ENCODE measurements around the gene ATG7.

ATG7 gene, protein sequence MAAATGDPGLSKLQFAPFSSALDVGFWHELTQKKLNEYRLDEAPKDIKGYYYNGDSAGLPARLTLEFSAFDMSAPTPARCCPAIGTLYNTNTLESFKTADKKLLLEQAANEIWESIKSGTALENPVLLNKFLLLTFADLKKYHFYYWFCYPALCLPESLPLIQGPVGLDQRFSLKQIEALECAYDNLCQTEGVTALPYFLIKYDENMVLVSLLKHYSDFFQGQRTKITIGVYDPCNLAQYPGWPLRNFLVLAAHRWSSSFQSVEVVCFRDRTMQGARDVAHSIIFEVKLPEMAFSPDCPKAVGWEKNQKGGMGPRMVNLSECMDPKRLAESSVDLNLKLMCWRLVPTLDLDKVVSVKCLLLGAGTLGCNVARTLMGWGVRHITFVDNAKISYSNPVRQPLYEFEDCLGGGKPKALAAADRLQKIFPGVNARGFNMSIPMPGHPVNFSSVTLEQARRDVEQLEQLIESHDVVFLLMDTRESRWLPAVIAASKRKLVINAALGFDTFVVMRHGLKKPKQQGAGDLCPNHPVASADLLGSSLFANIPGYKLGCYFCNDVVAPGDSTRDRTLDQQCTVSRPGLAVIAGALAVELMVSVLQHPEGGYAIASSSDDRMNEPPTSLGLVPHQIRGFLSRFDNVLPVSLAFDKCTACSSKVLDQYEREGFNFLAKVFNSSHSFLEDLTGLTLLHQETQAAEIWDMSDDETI

DNA sequence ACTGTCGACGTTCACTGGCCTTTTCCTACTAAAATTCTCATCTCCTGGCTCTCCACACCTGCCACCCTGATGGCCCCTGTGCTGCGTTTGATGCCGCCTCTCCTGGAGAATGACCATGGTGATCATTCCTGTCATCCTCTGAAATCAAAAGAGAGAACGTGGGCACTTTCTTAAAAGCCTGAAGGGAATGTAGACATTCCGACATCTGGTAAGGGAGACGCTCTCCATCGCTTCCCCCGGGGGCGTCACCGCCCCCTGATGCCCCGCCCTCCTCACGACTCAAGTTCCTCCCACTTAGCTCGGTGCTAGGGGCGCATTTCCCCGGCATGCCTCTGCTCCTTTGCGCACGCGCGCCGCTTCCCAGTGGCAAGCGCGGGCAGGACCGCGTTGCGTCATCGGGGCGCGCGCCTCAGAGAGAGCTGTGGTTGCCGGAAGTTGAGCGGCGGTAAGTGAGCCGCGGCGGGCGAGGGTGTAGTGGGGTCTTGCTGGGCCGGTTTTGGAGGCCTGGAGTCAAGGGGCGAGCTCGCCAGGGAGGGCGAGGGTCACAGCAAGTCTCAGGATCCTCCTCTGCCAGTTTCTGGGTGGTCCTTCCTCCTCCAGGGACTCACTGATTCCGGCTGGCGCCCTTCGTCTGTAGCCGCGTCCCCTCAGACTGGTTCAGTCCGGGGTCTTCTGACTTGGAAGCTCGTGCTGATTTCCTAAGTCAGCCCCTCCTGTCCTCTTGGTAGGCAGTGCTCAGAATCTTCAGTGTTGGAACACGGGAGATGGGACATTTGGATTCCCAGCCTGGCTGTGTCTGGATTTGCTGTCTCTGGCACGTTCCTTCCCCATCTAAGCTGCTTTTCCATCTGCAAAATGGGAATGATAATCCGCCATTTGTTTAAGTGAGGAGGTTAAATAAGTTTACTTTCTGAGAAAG, at the start of gene ATG7:
Gene ATG7 (plus strand): TSS at position 412 of the 919 bp plus-strand sequence. CDS start 26,299 bp downstream, outside the sequence.
- peak; percentile 97 for DNase-seq (ENCODE audit: low read depth)

DNA sequence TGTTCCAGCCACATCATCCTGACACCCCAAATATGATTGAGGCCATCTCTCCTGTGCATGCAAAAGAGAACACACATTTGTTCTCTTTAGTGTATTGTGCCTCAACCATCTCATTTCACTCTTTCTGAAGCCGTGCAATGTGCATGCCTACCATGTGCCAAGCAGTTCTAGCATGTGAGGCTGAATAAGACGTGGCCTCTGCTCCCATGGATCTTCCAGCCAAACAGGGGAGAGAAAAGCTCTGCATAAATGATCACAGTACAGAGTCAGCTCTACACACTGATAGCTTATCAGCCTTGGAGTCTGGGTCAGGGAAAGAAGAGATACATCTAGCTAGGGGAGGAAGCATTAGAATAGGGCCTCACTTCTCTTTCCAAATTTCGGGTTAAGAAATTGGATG, 48.2 kb upstream of the ATG7 start:
- no peak for DNase-seq (ENCODE audit: low read depth)

DNA sequence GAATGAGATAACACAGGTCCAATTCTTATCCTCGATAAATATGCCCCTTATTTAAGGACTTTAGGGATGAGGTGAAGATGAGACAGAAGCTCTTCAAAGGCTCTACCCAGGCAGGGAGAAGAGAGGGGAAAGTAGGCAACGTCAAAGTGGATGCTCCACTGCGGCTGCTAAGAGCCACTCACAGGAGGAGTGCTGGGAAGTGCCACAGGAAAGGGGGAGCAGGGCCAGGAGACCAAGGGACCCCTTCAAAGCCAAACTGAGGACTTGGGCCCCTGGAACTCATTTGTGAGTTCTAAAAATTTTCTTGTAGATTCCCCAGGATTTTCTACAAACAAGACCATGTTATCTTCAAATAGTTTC, 47.3 kb upstream of the ATG7 start:
- DNase-seq (ENCODE audit: low read depth) = no peak

DNA sequence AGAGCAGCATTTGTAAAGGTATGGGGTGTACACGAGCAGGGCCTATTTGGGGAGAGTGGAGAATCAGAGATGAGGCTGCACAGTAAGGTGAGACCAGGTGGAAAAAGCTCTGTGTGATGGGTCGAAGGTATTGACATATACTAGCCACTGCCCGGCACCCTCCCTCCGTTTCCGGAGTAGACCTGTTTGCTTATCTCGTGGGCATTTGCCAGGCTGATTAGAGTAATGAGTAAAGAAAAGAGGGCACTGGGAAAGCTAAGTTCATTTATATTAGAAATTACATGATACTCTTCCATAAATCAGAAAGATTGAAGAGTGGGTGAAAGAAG, 46.2 kb upstream of the ATG7 start:
- no peak for DNase-seq (ENCODE audit: low read depth)

DNA sequence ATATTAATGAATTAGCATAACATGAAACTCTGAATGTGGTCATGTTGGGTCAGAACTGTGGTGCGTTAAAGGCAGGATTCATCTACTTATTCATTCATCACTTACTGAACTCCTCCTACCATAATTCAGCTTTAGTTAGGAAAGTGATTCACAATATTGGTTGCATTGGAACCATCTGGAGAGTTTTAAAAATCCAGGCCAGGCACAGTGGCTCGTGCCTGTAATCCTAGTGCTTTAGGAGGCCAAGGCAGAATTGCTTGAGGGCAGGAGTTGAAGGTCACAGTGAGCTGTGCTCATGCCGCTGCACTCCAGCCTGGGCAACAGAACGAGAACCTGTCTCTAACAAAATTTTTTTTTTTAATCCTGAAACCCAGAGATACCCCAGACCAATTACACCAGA, 44.2 kb upstream of the ATG7 start:
- DNase-seq (ENCODE audit: low read depth) = no peak

DNA sequence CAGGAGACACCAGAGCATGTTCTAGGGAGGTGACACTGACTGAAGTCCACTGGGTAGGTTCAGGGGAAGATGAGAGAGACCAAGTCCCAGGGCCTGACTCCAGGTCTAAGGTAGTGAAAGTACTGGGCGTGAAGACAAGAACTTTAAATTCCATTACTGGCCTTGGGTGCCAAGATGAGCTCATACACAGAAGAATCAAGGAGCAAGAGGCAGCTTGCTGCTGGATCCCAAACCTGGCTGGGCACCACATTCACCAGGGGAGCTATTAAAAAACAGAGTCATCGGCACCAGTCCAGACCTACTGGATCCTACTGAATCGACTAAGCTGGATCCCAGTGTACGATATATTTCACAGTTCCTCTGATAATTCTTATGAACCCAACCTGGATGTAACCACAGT, 42.1 kb upstream of the ATG7 start:
- DNase-seq (ENCODE audit: low read depth) = no peak

DNA sequence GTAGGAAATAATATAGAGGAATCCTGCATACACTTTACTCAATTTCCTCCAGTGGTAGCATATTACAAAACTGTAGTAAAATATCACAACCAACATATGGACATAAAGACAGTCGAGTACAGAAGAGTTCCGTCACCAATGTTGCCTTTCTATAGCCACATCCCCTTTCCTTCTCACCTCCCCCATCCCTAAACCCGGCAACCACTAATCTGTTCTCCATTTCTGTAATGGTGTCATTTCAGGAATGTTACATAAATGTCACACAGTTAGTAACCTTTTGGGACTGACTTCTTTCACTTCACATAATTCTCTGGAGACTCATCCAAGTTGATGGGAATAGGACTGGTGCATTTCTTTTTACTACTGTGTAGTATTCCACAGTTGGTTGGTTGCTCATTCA, 41.4 kb upstream of the ATG7 start:
- DNase-seq (ENCODE audit: low read depth) = no peak

DNA sequence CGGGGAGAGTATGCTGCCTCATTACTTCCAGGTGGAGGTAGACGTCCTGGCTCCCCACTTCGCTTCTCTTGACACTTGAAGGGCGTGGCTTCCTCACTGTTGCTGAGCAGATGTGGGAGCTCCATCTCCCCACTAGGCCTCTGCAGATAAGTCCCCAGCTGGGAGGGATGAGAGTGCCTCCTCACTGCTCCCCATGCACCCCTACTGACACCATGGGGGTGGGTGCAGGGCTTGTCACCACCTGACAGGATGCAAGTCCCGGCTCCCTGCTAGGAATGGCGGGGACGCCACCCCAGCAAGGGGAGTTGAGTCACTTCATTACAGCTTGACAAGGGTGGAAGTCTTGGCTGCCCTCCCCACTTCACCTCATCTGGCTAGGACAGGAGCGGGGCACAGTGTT, 36.8 kb upstream of the ATG7 start:
- DNase-seq (ENCODE audit: low read depth) = no peak

DNA sequence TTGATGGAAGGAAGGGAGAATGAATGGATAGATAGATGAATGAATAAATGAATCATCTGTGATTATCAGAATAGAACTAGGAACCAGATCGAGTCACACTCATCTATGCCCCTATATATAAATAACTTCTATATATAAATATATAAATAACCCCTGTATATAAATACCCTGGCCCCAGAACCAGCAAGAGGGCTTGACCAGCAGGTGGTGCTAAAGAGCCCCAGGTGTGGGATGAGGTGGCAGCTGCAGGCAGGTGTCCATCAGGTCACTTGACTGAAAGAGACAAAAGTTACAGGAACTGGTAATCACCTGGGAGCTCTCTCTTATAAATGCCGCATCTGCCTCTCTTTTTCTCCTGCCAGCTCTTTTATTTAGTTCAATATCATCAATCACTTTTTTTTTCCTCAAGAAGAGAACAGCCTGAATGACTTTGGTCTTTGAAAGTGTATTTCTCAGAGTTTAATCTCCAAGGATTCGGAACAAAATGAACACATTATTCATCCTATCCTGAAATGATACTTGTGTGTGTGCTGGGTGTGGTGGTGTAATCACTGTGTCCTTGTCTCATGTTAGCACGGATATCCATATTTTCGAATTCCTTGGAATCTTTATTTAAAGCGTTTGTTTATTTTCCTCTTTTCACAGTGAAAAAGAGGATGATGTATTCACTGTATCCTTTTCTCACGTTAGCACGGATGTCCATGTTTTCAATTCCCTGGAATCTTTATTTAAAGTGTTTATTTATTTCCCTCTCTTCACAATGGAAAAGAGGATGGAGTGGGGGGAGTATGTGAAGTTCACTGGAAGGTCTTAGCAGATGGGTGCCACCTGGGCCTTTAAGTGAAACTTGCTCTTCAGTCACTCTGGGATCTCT, 35.4 kb upstream of the ATG7 start:
- DNase-seq (ENCODE audit: low read depth) = peak; percentile 47

DNA sequence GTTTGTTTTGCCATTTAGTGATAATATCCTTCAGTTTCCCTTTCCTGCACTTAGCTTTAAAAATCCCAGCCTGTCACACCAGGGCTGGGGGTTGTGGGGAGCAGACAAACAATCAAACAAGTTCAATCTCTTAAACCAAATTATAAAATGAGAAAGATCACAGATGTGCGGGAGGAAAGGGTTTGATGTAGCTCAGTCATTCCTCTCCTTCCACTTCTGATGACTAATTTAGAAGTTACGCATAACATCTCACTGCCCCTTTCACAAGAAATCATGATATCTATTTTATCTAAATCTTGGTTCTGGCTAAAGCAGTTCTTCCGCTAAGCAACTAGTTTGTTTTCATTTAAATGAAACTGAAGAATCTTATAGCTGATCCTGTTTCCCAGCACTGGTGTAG, 34.1 kb upstream of the ATG7 start:
- DNase-seq (ENCODE audit: low read depth) = peak; percentile 96

DNA sequence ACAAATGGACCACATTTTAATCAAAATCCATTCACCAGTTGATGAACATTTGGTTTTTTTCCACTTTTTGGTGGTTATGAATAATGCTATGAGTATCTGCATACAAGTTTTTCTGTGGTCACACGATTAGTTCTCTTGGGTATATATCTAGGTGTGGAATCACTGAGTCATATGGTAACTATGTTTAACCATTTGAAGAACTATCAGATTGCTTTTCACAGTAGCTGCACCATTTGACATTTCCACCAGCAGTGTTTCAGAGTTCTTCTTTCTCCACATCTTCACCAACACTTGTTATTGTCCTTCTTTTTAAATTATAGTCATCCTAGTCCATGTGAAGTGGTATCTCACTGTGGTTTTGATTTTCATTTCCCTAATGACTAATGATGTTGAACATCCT, 33.3 kb upstream of the ATG7 start:
- DNase-seq (ENCODE audit: low read depth) = peak; percentile 97

DNA sequence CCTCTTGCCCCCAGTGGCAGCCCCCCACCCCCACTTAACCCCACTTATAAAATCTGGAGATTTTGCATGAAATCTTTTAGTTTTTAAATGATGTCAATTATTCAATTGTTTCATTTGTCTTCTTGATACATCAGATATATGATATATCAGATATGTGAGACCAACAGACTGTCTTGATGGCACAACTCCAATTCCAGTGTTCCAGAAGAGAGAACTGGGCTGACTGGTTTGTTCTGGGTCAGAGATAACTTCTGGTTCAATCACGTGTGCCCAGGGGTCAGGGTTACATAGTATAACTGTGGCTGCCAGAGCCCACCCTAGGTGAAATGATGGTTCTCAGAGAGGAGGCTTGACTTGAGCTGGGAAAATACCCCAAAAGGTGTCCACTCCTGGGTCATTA, 32.4 kb upstream of the ATG7 start:
- no peak for DNase-seq (ENCODE audit: low read depth)

DNA sequence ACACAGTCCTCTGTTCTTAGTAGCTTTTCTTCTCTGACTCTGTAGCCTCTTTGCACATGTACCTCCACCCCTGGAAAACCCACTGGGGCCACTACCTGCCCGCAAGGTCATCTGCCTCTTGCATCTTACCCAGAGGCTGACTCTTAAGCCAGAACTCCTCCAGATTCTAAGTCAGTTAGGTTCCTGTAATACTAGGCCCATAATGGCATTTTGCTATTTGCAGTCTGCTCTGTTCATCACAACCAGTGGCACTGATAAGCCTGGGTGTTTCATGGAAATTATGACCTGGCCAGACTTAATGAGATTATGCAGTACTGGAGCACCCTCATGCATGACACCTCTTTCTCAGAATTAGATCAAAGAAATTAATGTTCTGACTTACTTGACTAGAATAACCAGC, 31.7 kb upstream of the ATG7 start:
- no peak for DNase-seq (ENCODE audit: low read depth)

DNA sequence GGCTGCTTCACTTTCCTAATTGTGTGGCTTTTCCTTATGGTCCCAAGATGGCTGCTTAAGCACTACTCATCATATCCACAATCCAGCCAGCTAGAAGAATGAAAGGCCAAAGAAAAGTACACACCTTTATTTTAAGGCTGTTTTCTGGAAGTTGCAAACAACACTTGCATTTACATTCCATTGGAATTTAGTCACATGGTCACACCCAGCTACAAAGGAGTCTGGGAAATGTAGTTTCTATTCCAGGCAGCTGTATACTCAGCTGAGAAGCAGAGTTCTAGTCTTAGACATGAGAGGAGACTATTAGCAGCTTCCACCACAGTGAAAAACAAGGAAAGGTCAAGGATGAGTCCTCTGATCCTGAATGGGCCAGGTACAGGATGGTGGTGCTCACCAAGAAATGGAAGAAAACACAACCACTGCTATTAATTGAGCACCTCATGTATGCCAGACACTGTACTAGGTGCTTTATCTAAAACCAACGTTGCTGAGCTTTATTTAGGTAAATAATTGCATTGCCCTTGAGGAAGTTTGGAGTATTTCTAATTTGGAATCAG, 28.0 kb upstream of the ATG7 start:
- peak; percentile 69 for DNase-seq (ENCODE audit: low read depth)

DNA sequence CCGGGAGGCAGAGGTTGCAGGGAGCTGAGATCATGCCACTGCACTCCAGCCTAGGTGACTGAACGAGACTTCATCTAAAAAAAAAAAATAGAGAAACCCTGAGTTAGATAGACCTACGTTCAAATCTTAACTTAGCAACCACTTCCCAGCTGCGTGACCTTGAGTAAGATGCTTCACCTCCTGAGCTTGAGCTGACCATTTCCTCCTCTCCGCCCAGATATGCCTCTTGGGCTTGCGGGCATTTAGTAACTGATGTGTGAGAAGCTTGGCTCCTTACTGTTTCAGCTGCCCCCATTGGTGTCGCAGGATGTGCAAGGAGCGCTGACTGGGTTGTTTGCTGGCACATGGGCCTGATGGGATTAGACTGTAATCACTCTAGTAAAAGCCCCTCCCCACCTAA, 26.9 kb upstream of the ATG7 start:
- DNase-seq (ENCODE audit: low read depth) = peak; percentile 59

DNA sequence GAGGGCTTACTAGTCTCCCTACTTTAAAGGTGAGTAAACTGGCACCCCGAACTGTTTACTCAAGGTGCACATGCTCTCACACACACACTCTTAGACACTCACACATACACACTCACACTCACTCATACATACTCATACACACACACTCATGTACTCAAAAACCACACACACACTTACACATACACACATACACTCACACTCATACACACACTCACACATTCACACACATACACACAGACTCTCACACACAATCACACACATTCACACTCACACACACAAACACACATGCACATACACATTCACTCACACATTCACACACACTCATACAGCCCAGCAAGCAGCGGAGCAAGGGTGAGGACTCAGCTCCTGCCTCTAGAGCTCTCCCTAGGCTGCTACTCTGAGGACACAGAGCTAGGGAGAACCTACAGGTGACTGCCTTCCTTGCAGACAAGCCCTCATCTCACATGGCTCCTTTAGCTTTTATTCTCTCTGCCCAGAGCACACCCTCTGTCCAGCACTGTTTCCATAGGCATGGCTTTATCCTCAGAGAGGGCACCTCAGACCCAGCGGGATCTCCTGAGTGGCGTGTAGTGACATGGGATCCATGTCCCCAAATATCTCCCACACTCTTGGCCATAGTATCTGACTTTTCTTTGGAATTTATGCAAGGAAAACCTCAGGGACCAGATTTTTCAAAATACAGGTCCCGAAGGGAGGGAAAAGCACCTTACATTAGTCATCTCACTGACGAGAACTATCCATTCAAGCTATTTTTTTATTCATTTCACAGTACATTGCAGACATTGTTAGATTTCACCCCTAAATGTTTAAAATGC, 26.2 kb upstream of the ATG7 start:
- no peak for DNase-seq (ENCODE audit: low read depth)

DNA sequence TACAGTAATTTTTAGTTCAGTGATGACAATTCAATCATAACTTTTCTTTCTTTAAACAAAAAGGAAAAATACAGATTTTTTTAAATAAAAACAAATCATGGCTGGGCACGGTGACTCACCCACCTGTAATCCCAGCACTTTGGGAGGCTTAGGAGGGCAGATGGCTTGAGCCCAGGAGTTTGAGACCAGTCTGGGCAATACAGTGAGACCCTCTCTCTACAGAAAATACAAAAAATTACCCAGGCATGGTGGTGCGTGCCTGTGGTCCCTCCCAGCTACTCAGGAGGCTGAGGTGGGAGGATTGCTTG, 25.6 kb upstream of the ATG7 start:
- no peak for DNase-seq (ENCODE audit: low read depth)

DNA sequence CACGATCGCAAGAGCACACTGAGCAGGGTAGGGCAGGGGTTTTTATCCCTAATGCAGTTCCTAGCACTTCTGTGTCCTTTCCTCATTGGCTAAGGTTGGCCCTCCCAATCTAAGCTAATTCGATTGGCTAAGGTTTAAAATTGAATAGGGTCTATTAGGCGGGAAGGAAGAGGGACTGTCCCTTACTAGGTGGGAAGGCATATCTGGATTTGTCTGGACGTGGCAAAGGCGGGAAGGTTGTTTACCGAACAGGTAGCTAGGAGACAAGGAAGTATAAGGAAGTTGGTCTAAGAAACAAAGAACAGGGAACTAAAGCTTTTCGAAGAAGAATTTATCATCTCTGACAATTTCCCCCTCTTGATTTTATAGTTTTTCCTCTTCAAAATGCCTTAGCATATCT, 24.8 kb upstream of the ATG7 start:
- DNase-seq (ENCODE audit: low read depth) = no peak

DNA sequence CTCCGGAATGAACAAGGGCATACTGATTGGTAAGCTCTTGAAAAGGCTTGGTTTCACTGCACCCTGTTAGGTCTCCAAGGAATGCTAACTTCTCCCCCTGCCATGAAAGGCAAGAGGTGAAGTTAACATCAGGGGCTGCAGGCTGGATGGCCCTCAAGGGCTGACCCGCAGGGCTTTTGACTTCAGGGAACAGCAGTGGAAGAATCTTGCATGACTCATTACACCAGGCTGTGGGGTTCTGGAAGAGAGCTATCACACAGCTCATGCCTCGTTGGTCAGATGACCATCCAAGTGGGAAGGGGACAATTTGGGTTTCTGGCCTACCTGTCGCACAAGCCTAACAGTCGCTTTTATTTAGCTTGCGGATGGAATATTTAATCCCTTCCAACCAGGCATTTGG, 23.6 kb upstream of the ATG7 start:
- DNase-seq (ENCODE audit: low read depth) = peak; percentile 51

DNA sequence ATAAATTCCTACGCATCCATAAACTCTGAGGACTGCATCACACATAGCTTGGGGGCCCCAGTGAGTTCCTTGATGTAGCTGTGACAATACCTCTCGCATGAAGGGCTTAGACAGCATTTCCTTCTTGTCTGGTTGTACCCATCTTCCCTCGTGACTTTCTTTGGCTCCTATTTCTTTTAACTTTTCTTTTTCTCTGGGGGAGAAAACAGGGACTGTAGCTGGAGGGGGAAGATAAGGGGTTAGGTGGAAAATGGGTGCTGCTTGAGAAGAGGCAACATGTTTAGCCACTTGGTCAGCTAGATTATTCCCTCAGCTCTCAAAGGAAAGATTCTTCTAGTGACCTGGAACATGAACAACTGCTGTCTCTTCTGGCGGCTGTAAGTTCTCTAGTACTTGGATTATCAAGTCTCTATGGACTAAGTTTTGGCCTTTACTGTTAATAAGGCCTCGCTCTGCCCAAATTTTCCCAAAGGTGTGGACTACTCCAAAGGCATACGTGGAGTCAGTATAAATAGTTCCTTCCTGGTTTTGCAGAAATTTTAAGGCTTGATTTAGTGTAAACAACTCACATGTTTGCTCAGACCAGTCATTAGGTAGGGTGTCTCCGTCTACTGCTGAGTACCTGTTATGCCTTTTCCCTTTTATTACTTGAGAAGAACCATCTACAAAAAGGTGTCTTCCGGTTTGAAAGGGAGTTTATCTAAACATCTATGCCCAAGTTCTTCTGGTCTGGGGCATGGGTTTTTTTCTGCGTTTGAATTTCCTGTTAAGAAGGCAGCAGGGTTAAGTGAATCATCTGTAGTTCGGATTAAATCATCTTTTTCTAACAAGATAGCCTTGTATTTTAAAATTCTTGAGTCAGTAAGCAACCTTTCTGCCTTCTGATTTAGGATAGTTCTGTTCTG, 21.0 kb upstream of the ATG7 start:
- peak; percentile 36 for DNase-seq (ENCODE audit: low read depth)

Measured in iris pigment epithelial cell (primary cell).